Fibroblast of lung (primary cell): ENCODE results near the gene THAP10. TPM values are rescaled to one million over a fixed set of nuclear protein-coding genes. Genes with fewer than 3 reads are reported as not detected.
A peak's percentile ranks its signal among the peaks of the same experiment; 100 is the strongest.

Source experiments
- DNase-seq, 2 donors: peaks; one replicate each; pipeline versions ENCODE4 v3.0.0 to v3.0.0-alpha.2; 2010; ENCODE audit warnings: low read depth in 2 of 2
- H2AFZ ChIP-seq: 2 replicates; pipeline ENCODE4 v1.5.1; 2012; ENCODE audit warnings: low read length, control low read depth, inconsistent platforms
- H3K27ac ChIP-seq: 2 replicates; pipeline ENCODE4 v1.5.1; 2011; ENCODE audit warnings: low read length, control low read depth; ENCODE audit not compliant: insufficient read depth
- H3K27me3 ChIP-seq: 2 replicates; pipeline ENCODE4 v1.5.1; 2011; ENCODE audit warnings: mild to moderate bottlenecking, low read length; ENCODE audit not compliant: control insufficient read depth, insufficient read depth
- H3K36me3 ChIP-seq: 2 replicates; pipeline ENCODE4 v1.5.1; 2011; ENCODE audit warnings: low read length; ENCODE audit not compliant: control insufficient read depth, insufficient read depth
- H3K4me1 ChIP-seq: 2 replicates; pipeline ENCODE4 v1.5.1; 2011; ENCODE audit warnings: low read length; ENCODE audit not compliant: control insufficient read depth, insufficient read depth; ENCODE audit errors: extremely low read depth
- H3K4me2 ChIP-seq: 2 replicates; pipeline ENCODE4 v1.5.1; 2011; ENCODE audit warnings: low read length, control low read depth; ENCODE audit not compliant: insufficient read depth; ENCODE audit errors: extremely low read depth
- H3K4me3 ChIP-seq, 4 experiments: fragments of 200-600 bp in 1 of 4; sonication (generic) in 1 of 4; replicated peaks in 1 of 4; 2 replicates each; pipeline ENCODE4 v1.5.1; 2011 to 2016; ENCODE audit warnings: low read length in 4 of 4, low read depth in 3 of 4, mild to moderate bottlenecking in 3 of 4, control low read depth in 2 of 4, inconsistent platforms in 1 of 4, mixed read lengths in 1 of 4; ENCODE audit not compliant: insufficient read depth in 1 of 4; ENCODE audit errors: control extremely low read depth in 1 of 4
- H3K79me2 ChIP-seq: 2 replicates; pipeline ENCODE4 v1.5.1; 2012; ENCODE audit warnings: mild to moderate bottlenecking, low read length, inconsistent platforms; ENCODE audit not compliant: control insufficient read depth, insufficient read depth
- H3K9ac ChIP-seq: 2 replicates; pipeline ENCODE4 v1.5.1; 2011; ENCODE audit warnings: mild to moderate bottlenecking, low read length, control low read depth; ENCODE audit not compliant: insufficient read depth
- H3K9me3 ChIP-seq: 2 replicates; pipeline ENCODE4 v1.5.1; 2012; ENCODE audit warnings: low read depth, low read length; ENCODE audit not compliant: control insufficient read depth, insufficient read depth
- H4K20me1 ChIP-seq: 2 replicates; pipeline ENCODE4 v1.5.1; 2011; ENCODE audit warnings: low read length; ENCODE audit not compliant: control insufficient read depth, insufficient read depth; ENCODE audit errors: extremely low read depth
- EZH2 ChIP-seq: IDR thresholded peaks from 2 replicates; pipeline ENCODE4 v1.5.1; 2012; ENCODE audit warnings: low read length, control low read depth, mild to moderate bottlenecking; ENCODE audit errors: missing control alignments
- polyA plus RNA-seq, 2 donors: library from polyadenylated mRNA; depleted of rRNA in 1 of 2; stranded (reverse) in 1 of 2; unstranded in 1 of 2; fragments of >200 nt; gene quantifications; 2 replicates each; pipeline ENCODE4 v1.2.1, GENCODE V29; 2011 to 2012; ENCODE audit warnings: missing spikeins in 1 of 2
- total RNA-seq: library from RNA; depleted of rRNA; stranded (reverse); fragments of >200 nt; gene quantifications from 2 replicates; pipeline ENCODE4 v1.2.1, GENCODE V29; 2014
- TF ChIP-seq, protein P1 (sequence below), 2 donors: IDR thresholded peaks in 1 of 2; conservative IDR thresholded peaks in 1 of 2; 1 replicate in 1 of 2; 2 replicates in 1 of 2; pipeline ENCODE4 v1.5.1; 2011 to 2012; ENCODE audit warnings: low read length in 2 of 2, control low read depth in 1 of 2, inconsistent platforms in 1 of 2, low read depth in 1 of 2, mild to moderate bottlenecking in 1 of 2

The THAP10 gene
- total and polyA plus RNA-seq, 2 donors (not counting 1 experiment from before 2014, with no cell fraction given): 4.6 to 5.0 TPM

DNA sequence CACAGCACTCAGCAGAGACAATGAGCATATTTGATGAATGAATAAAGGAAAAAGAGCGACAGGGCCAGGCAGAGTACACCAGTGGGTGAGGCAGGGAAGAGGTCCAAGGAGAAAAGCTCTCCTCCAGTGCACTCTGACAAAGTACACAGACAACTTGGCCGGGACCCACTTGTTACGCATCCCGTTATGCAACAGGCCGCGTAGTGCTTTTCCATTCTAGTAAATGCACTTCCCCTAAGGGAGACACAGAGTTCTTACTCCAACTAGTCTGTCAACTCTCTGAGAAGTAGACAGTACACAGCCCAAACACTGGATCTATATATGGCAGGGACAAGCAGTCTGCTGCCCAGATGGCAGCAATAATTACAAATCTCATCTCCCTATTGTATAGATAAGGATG, 56.8 kb downstream of the THAP10 start:
- no peak for DNase-seq
- no peaks in the 10 kb centered on the region for H4K20me1 ChIP-seq
- TF ChIP-seq EZH2: no peak
- TF ChIP-seq, protein P1, sequence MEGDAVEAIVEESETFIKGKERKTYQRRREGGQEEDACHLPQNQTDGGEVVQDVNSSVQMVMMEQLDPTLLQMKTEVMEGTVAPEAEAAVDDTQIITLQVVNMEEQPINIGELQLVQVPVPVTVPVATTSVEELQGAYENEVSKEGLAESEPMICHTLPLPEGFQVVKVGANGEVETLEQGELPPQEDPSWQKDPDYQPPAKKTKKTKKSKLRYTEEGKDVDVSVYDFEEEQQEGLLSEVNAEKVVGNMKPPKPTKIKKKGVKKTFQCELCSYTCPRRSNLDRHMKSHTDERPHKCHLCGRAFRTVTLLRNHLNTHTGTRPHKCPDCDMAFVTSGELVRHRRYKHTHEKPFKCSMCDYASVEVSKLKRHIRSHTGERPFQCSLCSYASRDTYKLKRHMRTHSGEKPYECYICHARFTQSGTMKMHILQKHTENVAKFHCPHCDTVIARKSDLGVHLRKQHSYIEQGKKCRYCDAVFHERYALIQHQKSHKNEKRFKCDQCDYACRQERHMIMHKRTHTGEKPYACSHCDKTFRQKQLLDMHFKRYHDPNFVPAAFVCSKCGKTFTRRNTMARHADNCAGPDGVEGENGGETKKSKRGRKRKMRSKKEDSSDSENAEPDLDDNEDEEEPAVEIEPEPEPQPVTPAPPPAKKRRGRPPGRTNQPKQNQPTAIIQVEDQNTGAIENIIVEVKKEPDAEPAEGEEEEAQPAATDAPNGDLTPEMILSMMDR (conservative IDR thresholded peaks at IDR 0.05 in 1 of 2, IDR thresholded peaks at IDR 0.05 in 1 of 2; ENCODE audit: low read depth in 1 of 2, low read length in 2 of 2): no peak
- no peak overlapping the region for H3K9ac ChIP-seq
- H2AFZ ChIP-seq: no peak overlapping the region
- H3K27ac ChIP-seq: no peak overlapping the region
- no peaks in the 10 kb centered on the region for H3K9me3 ChIP-seq
- H3K4me3 ChIP-seq: no peak overlapping the region
- peaks cover 13% of the 10 kb centered on the region for H3K36me3 ChIP-seq
- peaks cover 14% of the 10 kb centered on the region for H3K79me2 ChIP-seq
- no peaks in the 10 kb centered on the region for H3K27me3 ChIP-seq
- peaks cover 13% of the 10 kb centered on the region for H3K4me1 ChIP-seq
- H3K4me2 ChIP-seq: no peak overlapping the region

DNA sequence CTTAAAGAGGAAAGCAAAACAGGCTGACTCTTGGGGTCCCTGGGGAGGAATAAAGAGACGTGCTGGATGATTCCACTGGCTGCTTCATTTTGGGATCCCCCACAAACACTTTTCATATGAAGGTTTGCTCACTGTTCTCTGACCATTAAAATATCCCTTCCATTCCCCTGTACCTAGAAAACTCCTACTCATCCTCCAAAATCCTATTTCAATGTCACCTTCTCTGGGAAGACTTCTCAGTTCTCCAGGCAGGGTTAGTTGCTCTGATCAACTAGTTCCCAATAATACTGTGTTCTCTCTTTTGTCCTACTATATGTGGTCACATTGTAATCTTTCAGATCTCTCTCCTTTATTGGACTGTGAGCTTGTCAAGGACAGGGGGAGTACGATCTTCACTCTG, 57.2 kb downstream of the THAP10 start:
- no peak overlapping the region for H3K4me3 ChIP-seq
- H3K27me3 ChIP-seq: no peaks in the 10 kb centered on the region
- DNase-seq: no peak
- peaks cover 13% of the 10 kb centered on the region for H3K36me3 ChIP-seq
- H3K9me3 ChIP-seq: no peaks in the 10 kb centered on the region
- H2AFZ ChIP-seq: no peak overlapping the region
- H3K9ac ChIP-seq: no peak overlapping the region
- H4K20me1 ChIP-seq: no peaks in the 10 kb centered on the region
- H3K4me1 ChIP-seq: peaks cover 13% of the 10 kb centered on the region
- no peak overlapping the region for H3K4me2 ChIP-seq
- H3K27ac ChIP-seq: no peak overlapping the region
- TF ChIP-seq, protein P1 (conservative IDR thresholded peaks at IDR 0.05 in 1 of 2, IDR thresholded peaks at IDR 0.05 in 1 of 2; ENCODE audit: low read depth in 1 of 2, low read length in 2 of 2): no peak
- TF ChIP-seq EZH2: no peak
- peaks cover 14% of the 10 kb centered on the region for H3K79me2 ChIP-seq

DNA sequence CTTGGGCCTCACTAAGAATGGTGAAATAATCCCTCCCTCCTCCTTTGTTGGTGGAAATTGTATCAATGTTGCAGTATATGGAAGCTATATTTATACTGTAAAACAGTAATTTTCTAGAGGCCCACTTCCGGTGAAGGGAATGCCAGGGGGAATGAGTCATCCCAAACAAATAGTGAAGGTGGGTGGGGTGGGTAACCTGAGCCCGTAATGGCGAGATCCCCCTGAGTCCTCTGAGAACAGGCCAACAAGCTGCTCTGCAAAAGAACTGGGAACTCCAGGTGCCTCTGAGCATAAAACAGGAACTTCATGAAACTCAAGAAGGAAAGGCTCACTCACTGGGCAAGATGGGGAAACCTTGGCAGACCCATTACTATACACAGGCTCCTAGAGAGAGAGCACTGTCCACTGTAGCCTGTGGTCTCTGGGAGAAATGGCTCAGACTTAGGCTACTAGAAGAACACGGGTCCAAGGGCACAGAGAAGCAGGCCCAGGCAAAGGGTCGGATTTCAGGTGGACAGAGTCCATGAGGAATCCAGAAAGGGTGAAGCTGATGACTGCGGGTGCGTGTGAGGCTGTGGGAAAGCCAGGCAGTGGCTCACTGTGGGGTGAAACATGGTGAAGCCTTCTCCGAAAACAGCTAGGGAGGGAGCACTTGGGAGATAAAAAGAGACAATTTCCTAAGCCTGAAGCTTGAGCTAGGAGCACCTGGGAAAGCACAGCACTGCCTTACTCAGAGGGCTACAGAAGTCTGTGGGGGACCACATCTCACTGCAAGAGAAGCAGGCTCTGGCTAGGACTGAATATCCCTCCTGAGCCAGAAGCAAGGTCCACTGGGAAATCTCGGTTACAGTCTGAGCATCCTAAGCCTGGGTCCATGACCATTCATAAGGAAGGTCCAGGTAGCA, 58.1 kb downstream of the THAP10 start:
- Histone ChIP-seq H3K9me3 (no peaks in the 10 kb centered on the region), H3K4me2 (peak overlapping the region; percentile 48), H3K4me3 (no peak overlapping the region), H2AFZ (no peak overlapping the region), H3K27ac (peak overlapping the region; percentile 58), H3K79me2 (peaks cover 14% of the 10 kb centered on the region), H3K9ac (no peak overlapping the region), H3K4me1 (peaks cover 9% of the 10 kb centered on the region), H3K27me3 (no peaks in the 10 kb centered on the region), H3K36me3 (peaks cover 13% of the 10 kb centered on the region), H4K20me1 (no peaks in the 10 kb centered on the region)
- peak; percentile 82 to 88 for DNase-seq
- no peak for TF ChIP-seq EZH2
- TF ChIP-seq, protein P1 (conservative IDR thresholded peaks at IDR 0.05 in 1 of 2, IDR thresholded peaks at IDR 0.05 in 1 of 2; ENCODE audit: low read depth in 1 of 2, low read length in 2 of 2): no peak
